Smooth muscle cell (in vitro differentiated cells): ENCODE measurements around the gene CNGA4. TPM values are rescaled to one million over a fixed set of nuclear protein-coding genes. Genes with fewer than 3 reads are reported as not detected.
"Not testable (repeated sequence)": the region's sequence is repeated elsewhere in the genome, so short reads cannot be mapped to it uniquely, and the experiment has no call there.

Experiments used
- DNase-seq: peaks from one replicate; lab custom pipeline; 2025; ENCODE audit not compliant: unreplicated experiment; lab: John Stamatoyannopoulos, UW
- H2AFZ ChIP-seq: fragments of 200-600 bp; sonication (generic); 2 replicates; pipeline ENCODE4 v1.6.0; 2016; ENCODE audit warnings: antibody characterized with exemption, low read depth, mild to moderate bottlenecking
- H3F3A ChIP-seq: fragments of 200-600 bp; sonication (generic); 2 replicates; pipeline ENCODE4 v1.6.0; 2017; ENCODE audit warnings: antibody characterized with exemption, low read depth
- H3K27ac ChIP-seq: fragments of 200-600 bp; sonication (generic); 2 replicates; pipeline ENCODE4 v1.5.1; 2016; ENCODE audit warnings: low read depth, mild to moderate bottlenecking
- H3K27me3 ChIP-seq: fragments of 200-600 bp; sonication (generic); 2 replicates; pipeline ENCODE4 v1.6.1; 2016; ENCODE audit warnings: low read depth, mild to moderate bottlenecking
- H3K36me3 ChIP-seq: fragments of 200-600 bp; sonication (generic); 2 replicates; pipeline ENCODE4 v1.5.1; 2016; ENCODE audit warnings: low read depth
- H3K4me1 ChIP-seq: fragments of 200-600 bp; sonication (generic); 2 replicates; pipeline ENCODE4 v1.5.1; 2016; ENCODE audit warnings: low read depth
- H3K4me2 ChIP-seq: fragments of 200-600 bp; sonication (generic); 2 replicates; pipeline ENCODE4 v1.6.0; 2016; ENCODE audit warnings: mild to moderate bottlenecking
- H3K4me3 ChIP-seq: fragments of 200-600 bp; sonication (generic); 2 replicates; pipeline ENCODE4 v1.5.1; 2016; ENCODE audit warnings: mild to moderate bottlenecking
- H3K79me2 ChIP-seq: fragments of 200-600 bp; sonication (generic); 2 replicates; pipeline ENCODE4 v1.6.0; 2016; ENCODE audit warnings: low read depth, mild to moderate bottlenecking
- H3K9ac ChIP-seq: fragments of 200-600 bp; sonication (generic); 2 replicates; pipeline ENCODE4 v1.6.0; 2016; ENCODE audit warnings: low read depth
- H3K9me3 ChIP-seq: fragments of 200-600 bp; sonication (generic); replicated peaks from 2 replicates; pipeline ENCODE4 v1.5.1; 2016; ENCODE audit warnings: low read depth
- H4K20me1 ChIP-seq: fragments of 200-600 bp; sonication (generic); 2 replicates; pipeline ENCODE4 v1.6.0; 2016; ENCODE audit warnings: low read depth
- WGBS: methylation state at CpG from one replicate; pipeline ENCODE4 v1.1.7; 2016; ENCODE audit warnings: low lambda C conversion rate; 5-methylcytosine and 5-hydroxymethylcytosine counted together
- polyA plus RNA-seq: library from polyadenylated mRNA; unstranded; fragments of >200 nt; fragmentation: Nextera tagmentation; extraction: Ambion mirVana; gene quantifications from 2 replicates; pipeline ENCODE4 v1.2.1, GENCODE V29; 2016
- total RNA-seq: library from RNA; depleted of rRNA; stranded (reverse); fragments of >200 nt; gene quantifications from 2 replicates; pipeline ENCODE4 v1.2.3, GENCODE V29; 2014
- TF ChIP-seq, protein P1 (sequence below): fragments of 200-600 bp; sonication (generic); IDR thresholded peaks from 2 replicates; pipeline ENCODE4 v1.5.1; 2017; ENCODE audit warnings: borderline replicate concordance, mild to moderate bottlenecking, antibody characterized with exemption; ENCODE audit not compliant: insufficient read depth, poor library complexity, severe bottlenecking

CNGA4 gene
- total and polyA plus RNA-seq, 2 experiments from 2014 or later = 0.58 TPM; not detected in 1

- no peaks in the 10 kb centered on the region for H3K9me3 ChIP-seq
- H3K4me3 ChIP-seq = no peak overlapping the region
- no peak overlapping the region for H3K4me2 ChIP-seq
- H2AFZ ChIP-seq = no peak overlapping the region
- 96% methylated on average over 41 of the region's 41 CpGs for WGBS
- DNase-seq = no peak
- no peaks in the 10 kb centered on the region for H3K79me2 ChIP-seq
- no peak overlapping the region for H3K27ac ChIP-seq
- TF ChIP-seq, protein P1, sequence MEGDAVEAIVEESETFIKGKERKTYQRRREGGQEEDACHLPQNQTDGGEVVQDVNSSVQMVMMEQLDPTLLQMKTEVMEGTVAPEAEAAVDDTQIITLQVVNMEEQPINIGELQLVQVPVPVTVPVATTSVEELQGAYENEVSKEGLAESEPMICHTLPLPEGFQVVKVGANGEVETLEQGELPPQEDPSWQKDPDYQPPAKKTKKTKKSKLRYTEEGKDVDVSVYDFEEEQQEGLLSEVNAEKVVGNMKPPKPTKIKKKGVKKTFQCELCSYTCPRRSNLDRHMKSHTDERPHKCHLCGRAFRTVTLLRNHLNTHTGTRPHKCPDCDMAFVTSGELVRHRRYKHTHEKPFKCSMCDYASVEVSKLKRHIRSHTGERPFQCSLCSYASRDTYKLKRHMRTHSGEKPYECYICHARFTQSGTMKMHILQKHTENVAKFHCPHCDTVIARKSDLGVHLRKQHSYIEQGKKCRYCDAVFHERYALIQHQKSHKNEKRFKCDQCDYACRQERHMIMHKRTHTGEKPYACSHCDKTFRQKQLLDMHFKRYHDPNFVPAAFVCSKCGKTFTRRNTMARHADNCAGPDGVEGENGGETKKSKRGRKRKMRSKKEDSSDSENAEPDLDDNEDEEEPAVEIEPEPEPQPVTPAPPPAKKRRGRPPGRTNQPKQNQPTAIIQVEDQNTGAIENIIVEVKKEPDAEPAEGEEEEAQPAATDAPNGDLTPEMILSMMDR = no peak
- no peaks in the 10 kb centered on the region for H3F3A ChIP-seq
- no peaks in the 10 kb centered on the region for H4K20me1 ChIP-seq
- H3K4me1 ChIP-seq = peaks cover 6% of the 10 kb centered on the region
- H3K36me3 ChIP-seq = no peaks in the 10 kb centered on the region
- H3K9ac ChIP-seq = no peak overlapping the region
- H3K27me3 ChIP-seq = no peaks in the 10 kb centered on the region
Measured at GRCh38 chr11:6270584-6271246, 31.8 kb downstream of the CNGA4 start.

DNA sequence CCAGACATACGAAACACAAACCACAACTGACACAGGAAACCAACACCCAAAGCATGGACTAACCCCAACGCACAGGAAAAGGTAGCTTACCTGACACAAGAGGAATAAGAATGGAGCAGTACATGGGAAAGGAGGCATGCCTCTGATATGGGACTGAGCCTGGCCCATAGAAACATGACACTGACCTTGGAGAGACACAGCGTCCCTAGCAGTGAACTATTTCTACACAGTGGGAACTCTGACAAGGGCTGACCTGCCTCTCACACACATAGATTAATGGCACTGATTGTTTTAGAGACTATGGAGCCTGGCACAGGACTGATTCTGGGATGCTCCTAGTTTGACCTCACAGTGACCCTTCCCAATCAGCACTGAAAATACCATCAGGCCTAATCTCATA lies 32.7 kb downstream of the CNGA4 start:
- no peak overlapping the region for H3K27ac ChIP-seq
- WGBS = 62% methylated on average over 3 of the region's 3 CpGs

GRCh38 chr11:6273188-6273587 lies 34.3 kb downstream of the CNGA4 start:
- H3K27ac ChIP-seq = no peak overlapping the region
- H3K4me2 ChIP-seq = no peak overlapping the region
- H3K27me3 ChIP-seq = no peaks in the 10 kb centered on the region
- H3K4me3 ChIP-seq = no peak overlapping the region
- no peaks in the 10 kb centered on the region for H3K9me3 ChIP-seq
- H3F3A ChIP-seq = no peaks in the 10 kb centered on the region
- H3K79me2 ChIP-seq = no peaks in the 10 kb centered on the region
- no peak for DNase-seq
- H4K20me1 ChIP-seq = no peaks in the 10 kb centered on the region
- 58% methylated on average over 4 of the region's 4 CpGs for WGBS
- no peak overlapping the region for H3K9ac ChIP-seq
- H3K4me1 ChIP-seq = peaks cover 6% of the 10 kb centered on the region
- TF ChIP-seq, protein P1 = no peak
- H3K36me3 ChIP-seq = no peaks in the 10 kb centered on the region
- H2AFZ ChIP-seq = peak overlapping the region; percentile 80

More for the DNA sequence above, 32.7 kb downstream of the CNGA4 start:
- no peak overlapping the region for H3K9ac ChIP-seq
- no peaks in the 10 kb centered on the region for H3K36me3 ChIP-seq
- DNase-seq = no peak
- no peak overlapping the region for H3K4me2 ChIP-seq
- H3K27me3 ChIP-seq = no peaks in the 10 kb centered on the region
- H4K20me1 ChIP-seq = no peaks in the 10 kb centered on the region
- TF ChIP-seq, protein P1 = no peak
- no peaks in the 10 kb centered on the region for H3K79me2 ChIP-seq
- no peak overlapping the region for H2AFZ ChIP-seq
- no peak overlapping the region for H3K4me3 ChIP-seq
- no peaks in the 10 kb centered on the region for H3K9me3 ChIP-seq
- peaks cover 6% of the 10 kb centered on the region for H3K4me1 ChIP-seq
- H3F3A ChIP-seq = no peaks in the 10 kb centered on the region

DNA sequence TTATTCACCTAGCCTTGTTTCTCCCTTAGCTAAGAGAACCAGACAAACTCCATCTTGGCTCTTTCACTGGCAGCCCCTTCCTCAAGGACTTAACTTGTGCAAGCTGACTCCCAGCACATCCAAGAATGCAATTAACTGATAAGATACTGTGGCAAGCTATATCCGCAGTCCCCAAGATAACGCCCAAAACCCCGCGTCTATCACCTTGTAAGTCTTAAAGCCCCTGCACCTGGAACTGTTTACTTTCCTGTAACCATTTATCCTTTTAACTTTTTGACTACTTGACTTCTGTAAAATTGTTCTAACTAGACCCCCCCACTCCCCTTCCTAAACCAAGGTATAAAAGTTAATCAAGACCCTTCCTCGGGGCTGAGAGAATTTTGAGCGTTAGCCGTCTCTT lies 41.9 kb downstream of the CNGA4 start:
- not testable (repeated sequence) for H3K4me1 ChIP-seq, H3K9me3 ChIP-seq, H3K4me2 ChIP-seq, H3K79me2 ChIP-seq, H3K9ac ChIP-seq, H3K27me3 ChIP-seq, H2AFZ ChIP-seq, H3K36me3 ChIP-seq, DNase-seq, H3K27ac ChIP-seq, H4K20me1 ChIP-seq, H3F3A ChIP-seq, H3K4me3 ChIP-seq
- 42% methylated on average over 7 of the region's 7 CpGs for whole genome bisulfite sequencing
